GM21529 (cell line): Measurements from ENCODE around the gene CEP57.

ENCODE experiments used
- ATAC-seq: cut with Tn5 transposase; IDR thresholded peaks from one replicate; pipeline ENCODE4 v1.9.1; 2021; ENCODE audit not compliant: unreplicated experiment

Gene CEP57

DNA sequence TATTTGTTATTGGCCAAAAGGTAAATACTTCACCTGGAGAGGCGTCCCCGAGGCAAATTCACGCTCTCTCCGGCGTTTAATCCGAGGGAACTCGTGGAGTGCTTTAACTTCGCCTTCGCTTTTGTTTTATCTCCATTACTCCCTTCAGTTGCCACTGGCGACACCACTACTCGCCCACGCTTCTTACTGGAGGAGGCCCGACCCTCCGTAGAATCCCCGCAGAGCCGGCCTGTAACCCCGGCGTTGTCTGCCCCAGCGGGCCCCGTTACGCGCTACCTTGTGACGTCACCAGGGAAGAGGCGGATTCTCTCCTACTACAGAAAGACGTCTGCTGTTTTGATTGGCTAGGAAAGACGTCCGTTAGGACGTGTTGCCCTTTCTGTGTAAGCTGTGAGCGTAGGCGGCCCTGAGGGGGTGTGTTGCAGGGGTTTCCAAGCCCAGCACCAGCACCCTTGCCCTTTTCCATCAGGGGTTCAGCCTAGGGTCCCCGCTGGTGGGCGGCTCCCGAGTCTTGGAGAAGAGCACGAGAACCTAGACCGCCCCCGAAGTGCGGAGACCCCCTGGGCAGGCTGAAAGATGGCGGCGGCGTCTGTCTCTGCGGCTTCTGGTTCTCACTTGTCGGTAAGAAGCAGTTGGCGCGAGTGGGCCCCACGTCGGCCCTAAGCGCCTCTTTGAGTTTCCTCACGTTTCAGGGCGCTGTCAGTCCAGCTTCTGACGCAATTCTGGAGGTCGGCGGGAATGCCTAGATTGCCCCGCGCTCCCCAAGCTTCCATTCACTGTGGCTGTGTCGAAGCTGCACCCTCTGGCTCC is at the start of gene CEP57:
Gene CEP57 (plus strand): TSS at position 376 of the 810 bp plus-strand sequence. CDS start 201 bp downstream, at position 577.
- peak; percentile 70 for ATAC-seq

- ATAC-seq, result no peak
These were observed 40.2 kb upstream of the CEP57 start for GRCh38 chr11:95750101-95750500.

DNA sequence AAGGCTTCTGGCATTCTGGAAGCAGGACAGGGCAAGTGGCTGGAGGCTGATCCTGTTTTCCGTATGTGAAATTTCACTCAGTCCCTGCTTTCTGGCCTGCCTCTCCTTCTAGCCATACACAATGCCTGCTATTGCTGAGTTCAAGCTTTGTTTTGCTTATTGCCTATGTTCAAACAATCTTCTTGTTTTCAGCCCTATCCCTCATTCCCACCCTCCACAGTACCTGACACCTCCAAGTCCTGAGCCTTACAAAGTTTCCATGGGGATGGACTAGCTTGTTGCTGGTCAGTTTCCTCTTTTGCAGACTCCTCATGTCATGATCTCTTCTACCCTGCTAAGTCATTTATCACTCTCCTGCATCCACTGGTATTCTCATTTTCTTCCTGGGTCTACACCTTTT is 38.8 kb upstream of the CEP57 start:
- no peak for ATAC-seq

DNA sequence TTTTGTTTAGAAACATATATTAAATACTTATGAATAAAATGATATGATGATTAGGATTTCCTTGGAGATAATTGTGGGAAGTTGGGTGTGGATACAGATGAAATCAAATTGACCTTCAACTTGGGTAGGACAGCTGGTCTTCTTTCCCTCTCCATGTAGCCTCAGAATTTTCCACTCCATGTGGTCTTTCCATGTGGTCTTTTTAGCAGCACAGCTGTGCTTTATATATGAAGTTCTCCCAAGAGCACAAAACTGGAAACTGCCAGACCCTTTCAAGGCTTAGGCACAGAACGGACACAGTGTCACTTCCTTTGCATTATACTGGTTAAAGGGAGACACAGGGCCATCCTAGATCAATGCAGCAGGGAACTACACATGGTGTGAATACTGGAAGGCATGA is 29.4 kb upstream of the CEP57 start:
- ATAC-seq, result no peak

- ATAC-seq, result no peak
These were observed 27.8 kb upstream of the CEP57 start for GRCh38 chr11:95762534-95762933.

- ATAC-seq, result peak; percentile 65
These were observed 25.9 kb upstream of the CEP57 start for GRCh38 chr11:95764267-95764898.

- no peak for ATAC-seq
These were observed 23.6 kb upstream of the CEP57 start for GRCh38 chr11:95766701-95767100.

DNA sequence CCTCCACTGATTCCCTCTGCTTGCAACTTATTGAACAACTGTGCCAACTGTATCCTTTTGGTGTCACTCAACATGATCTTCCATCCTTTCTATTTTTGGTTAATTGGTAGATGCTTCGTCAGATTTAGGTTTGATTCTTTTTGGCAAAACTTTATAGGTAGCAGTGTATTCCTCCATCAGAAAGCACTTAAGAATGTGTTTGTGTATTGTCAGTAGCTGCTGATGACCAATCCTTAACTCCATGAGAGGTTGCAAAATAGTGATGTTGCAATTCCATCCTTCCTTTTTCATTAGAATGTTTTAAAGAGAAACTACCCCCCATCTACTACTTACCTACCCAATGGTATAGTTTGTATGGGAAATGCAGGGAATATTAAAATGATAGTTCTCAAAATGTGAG is 22.8 kb upstream of the CEP57 start:
- ATAC-seq, result no peak

DNA sequence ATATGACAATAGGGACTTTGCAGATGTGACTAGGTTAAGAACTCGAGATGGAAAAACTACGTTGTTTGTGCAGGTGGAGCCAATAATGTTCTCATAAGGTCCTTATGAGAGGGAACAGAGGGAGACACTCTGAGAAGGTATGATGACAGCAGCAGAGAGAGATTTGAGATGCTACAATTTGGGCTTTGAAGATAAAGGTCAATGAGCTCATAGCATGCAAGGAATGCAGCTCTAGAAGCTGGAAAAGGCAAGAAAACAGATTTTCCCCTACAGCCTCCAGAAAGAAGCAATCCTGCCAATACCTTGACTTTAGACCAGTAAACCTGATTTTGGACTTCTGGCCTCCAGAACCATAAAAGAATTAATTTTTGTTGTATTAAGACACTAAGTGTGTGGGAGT is 21.8 kb upstream of the CEP57 start:
- ATAC-seq, result no peak

GRCh38 chr11:95776859-95777258 is 13.4 kb upstream of the CEP57 start:
- ATAC-seq, result no peak

DNA sequence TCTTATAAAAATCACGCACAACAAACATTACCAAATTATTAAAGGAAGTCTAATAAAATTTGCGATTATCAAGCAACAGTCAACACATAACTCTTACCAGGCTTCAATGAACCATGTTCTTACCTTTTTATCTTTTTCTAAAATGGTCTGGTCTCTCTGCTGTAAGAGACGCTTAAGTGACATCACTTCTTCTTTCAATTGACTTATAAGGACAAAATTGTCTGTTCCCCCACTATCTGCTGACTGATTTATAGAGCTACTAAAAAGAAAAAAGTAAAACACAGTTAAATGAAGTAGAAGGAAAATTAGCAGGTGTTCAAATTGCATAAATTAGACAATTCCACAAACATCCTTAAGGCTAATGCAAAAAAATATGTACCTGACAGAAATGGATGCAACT is 11.6 kb upstream of the CEP57 start:
- ATAC-seq, result no peak

- ATAC-seq, result no peak
These were observed 9.8 kb upstream of the CEP57 start for GRCh38 chr11:95780544-95780943.

DNA sequence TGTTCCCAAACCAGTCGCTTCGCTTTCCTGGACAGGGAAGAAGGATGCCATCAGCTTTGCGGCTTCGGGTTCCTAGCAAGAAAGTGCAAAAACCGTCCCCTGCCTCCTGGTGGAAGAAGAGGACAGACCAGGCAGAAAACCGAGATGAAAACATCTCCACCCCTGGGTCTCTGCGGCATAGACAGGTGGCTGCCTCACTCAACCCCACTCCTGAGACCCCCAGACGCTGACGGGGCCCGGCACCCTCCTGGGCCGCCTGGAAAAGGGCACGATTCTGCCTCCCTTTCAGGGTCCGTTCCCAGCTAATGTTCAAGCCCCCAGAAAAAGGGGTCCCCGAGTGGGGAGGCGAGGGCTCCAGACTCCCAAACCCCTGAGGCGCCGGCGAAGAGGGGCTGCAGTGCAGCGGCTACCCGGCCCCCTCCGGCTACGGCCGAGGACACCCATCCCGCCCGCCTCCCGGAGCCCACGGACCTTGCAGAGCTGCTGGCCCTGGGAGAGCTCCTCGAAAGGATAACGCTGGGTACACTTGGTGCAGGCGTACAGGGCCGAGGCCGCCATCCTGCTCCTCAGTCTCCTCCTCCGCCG is 1.3 kb upstream of the CEP57 start:
- ATAC-seq, result no peak

DNA sequence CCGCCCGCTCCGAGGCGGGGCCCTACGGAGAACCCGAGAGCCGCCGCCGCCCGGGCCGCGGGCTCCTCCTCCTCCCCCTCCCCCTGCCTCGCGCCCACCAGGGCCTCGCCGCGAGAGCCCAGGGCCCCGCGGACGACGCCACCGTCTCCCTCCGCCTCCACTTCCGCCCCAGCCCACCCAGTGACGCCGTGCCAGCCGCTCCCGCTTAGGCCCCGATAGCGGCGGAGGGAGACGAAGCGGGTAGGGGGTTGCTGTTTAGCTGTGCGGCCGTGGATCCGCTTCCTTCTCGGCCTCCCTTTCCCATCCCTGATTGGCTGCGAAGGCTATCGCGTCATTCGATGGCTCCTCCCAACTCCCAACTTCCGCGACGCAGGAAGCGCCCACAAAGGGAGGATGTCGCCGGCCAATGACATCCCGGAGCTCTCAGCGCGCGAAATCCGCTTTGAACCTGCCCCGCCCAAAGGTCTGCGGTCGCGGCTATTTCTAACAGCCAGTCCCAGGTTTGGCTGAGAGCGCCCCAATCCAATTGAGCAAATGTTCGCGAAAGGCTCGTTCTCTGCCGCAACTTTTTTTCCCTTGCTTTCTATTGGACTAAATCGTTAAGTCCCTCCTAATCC is 684 bp upstream of the CEP57 start, which contains the start of gene FAM76B:
Gene FAM76B (minus strand): TSS at position 277 of the 617 bp plus-strand sequence. CDS start 304 bp downstream, outside the sequence.
- ATAC-seq, result peak; percentile 70

GRCh38 chr11:95790933-95791708 is 823 bp downstream of the CEP57 start:
- ATAC-seq, result peak; percentile 15

DNA sequence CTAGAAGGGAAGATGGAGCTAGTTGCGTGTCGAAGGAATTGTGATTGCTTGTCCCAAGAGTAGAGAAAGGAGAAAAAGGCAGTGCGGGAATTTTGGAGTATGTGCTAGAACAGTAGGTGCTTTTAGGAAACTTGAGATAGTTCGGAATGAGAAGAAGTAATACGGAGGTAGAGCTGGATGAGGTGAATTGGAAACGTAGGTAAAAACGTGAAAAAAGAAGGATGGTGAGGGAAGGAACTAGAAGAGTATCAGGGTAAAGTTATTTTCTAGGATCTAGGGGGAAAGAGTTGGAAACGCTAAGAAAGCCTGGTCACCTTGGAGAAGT is 1.4 kb downstream of the CEP57 start:
- no peak for ATAC-seq

- no peak for ATAC-seq
These were observed 1.9 kb downstream of the CEP57 start for GRCh38 chr11:95792200-95792599.

GRCh38 chr11:95792700-95793099 is 2.4 kb downstream of the CEP57 start:
- ATAC-seq, result no peak

- ATAC-seq, result no peak
These were observed 2.8 kb downstream of the CEP57 start for GRCh38 chr11:95793116-95793515.

DNA sequence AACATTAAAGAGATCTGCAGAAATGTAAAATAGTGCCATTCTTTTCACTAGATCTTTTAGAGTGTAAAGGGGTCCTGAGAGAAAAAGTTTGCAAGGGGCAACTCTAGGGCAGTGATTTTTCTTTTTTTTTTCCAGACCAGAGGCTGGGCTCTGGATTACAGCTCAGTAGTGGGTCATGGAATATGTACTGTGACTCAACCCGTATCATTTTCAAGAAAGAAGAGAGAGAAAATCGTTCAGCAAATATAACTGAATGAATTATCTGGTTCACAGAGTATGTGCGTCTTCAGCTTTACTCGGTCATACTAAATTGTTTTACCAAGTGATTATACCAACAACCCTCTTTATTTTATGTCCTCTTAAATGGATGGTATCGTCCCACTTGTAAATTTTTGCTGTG is 3.8 kb downstream of the CEP57 start:
- no peak for ATAC-seq
